Choroid plexus epithelial cell (primary cell): ENCODE measurements around the gene NFKB1.

Source experiments
- DNase-seq: peaks from one replicate; pipeline ENCODE4 v3.0.0-alpha.2; 2010; ENCODE audit warnings: low read depth
- H3K4me3 ChIP-seq: 2 replicates; pipeline ENCODE4 v1.5.1; 2011; ENCODE audit warnings: low read depth, mild to moderate bottlenecking, control low read depth, low read length, moderate library complexity
- TF ChIP-seq, protein P1 (sequence below): conservative IDR thresholded peaks from 2 replicates; pipeline ENCODE4 v1.5.1; 2011; ENCODE audit warnings: low read depth, mild to moderate bottlenecking, control low read depth, inconsistent platforms, low read length, moderate library complexity

NFKB1 gene

DNA sequence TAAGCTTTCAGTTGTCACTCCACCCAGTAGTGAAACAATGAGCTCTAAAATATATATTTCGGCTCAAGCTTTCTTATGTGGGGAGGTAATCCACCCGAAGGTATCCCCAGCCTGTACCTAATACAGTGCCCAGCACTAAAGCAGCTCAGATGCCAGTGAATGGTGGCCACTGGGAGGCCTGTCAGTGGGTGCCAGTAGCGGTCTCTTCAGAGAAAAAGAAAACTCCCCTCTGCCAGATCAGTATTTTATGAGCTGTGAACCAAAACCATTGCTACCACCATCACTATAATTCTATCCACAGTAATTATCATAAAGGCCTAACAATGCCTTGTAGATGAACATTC is 835 bp upstream of the NFKB1 start:
- TF ChIP-seq, protein P1, sequence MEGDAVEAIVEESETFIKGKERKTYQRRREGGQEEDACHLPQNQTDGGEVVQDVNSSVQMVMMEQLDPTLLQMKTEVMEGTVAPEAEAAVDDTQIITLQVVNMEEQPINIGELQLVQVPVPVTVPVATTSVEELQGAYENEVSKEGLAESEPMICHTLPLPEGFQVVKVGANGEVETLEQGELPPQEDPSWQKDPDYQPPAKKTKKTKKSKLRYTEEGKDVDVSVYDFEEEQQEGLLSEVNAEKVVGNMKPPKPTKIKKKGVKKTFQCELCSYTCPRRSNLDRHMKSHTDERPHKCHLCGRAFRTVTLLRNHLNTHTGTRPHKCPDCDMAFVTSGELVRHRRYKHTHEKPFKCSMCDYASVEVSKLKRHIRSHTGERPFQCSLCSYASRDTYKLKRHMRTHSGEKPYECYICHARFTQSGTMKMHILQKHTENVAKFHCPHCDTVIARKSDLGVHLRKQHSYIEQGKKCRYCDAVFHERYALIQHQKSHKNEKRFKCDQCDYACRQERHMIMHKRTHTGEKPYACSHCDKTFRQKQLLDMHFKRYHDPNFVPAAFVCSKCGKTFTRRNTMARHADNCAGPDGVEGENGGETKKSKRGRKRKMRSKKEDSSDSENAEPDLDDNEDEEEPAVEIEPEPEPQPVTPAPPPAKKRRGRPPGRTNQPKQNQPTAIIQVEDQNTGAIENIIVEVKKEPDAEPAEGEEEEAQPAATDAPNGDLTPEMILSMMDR, result peak; percentile 16
- peak; percentile 19 for DNase-seq

DNA sequence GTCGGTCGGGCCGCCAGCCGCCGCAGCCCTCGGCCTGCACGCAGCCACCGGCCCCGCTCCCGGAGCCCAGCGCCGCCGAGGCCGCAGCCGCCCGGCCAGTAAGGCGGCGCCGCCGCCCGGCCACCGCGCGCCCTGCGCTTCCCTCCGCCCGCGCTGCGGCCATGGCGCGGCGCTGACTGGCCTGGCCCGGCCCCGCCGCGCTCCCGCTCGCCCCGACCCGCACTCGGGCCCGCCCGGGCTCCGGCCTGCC is 213 bp downstream of the NFKB1 start:
- peak overlapping the region; percentile 75 for H3K4me3 ChIP-seq
- TF ChIP-seq, protein P1, result no peak
- no peak for DNase-seq

More for the DNA sequence above, 835 bp upstream of the NFKB1 start:
- peak overlapping the region; percentile 75 for H3K4me3 ChIP-seq

DNA sequence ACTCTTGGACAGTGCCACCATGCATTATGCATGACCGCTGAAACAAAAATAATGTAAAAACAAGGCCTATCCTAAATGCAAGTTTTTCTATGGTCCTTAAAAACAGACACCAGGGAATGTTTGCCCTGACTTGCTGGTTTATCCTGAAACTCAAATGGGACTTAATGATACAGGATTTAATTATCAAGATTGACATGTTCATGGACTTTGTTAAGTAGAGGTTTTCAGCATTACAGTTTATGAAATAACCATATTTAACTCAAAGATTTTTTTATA is 1.3 kb downstream of the NFKB1 start:
- no peak for DNase-seq
- H3K4me3 ChIP-seq, result peak overlapping the region; percentile 75
- TF ChIP-seq, protein P1, result no peak

DNA sequence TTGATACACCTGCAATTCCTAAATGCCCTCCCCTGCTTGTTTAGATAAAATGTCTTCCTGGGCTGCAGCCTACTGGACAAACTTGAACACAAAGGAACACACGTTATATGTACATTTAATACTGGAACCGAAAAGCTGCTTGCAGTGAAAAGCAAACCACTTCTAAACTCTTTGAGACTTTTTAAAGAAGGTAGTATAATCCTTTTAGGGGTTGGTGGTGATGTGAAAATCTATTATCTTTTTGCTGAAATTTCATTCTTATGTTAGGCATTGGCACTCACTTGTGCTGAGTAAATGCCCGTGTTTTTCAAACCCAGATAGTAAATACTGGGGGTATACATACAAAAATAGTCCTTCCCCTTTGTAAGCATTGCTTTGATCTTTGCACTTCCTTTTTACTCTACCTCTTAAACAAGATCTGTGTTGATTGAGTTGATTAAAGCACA is 2.2 kb downstream of the NFKB1 start:
- H3K4me3 ChIP-seq, result peak overlapping the region; percentile 75
- TF ChIP-seq, protein P1, result no peak
- no peak for DNase-seq

DNA sequence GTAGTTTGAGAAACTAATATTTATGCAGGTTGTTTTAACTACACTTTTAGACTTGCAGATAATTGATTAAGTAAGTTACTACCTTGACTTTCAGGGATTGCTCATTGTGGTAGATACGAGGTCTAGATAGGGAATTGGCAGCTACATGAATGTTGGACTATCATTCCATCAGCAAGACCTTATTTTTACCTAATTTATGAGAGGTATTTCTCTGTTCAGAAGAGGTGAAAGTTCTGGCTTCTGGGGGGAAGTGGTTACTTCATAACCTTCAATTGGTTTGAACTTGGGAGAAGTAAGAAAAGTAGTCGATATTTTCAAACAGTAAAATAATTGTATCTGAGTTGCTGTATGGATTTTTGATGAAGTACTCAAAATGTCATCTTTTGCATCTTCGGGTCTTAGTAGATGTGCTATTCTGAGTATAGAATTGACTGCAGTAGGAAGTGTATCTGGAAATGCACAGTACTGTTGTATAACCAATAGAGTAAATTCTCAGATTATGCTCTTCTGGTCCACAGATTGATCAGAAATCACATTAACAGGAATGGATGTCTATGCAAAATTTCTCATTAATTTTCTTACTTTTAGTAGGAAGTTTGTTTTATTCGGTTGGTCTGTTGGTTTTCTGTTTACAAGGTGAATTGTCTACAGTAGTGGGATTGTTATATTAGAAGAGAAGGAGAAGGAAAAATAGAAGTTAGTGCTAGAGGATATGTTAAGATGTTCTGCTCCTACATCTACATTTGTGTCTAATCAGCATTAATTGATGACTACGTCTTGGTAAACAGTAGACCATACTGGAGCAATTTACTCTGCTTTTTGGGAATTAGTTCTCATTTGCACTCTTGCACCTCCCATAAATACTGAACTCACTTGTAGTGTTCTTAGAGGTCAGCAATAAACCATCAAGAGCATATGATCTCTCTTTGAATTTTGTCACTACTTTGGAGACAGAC is 3.0 kb downstream of the NFKB1 start:
- DNase-seq, result no peak
- TF ChIP-seq, protein P1, result no peak
- H3K4me3 ChIP-seq, result peak overlapping the region; percentile 75

DNA sequence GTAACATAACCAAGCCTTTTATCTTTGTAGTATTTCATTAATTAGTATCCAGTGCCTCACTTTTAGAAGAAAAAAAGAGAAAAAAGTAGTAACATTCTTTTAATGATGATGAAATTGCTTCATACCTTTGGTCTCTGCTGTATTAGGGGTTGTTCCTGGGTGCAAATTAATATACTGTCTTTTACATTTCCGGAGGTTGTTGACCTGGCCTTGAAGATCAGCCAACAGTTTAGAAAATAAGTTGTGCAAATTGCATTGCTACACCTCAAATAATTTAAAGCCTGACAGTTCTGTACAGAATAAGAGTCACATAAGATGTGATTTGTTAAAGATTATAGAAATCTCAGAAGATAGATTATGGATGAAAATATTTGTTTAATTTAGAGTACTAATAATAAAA is 3.8 kb downstream of the NFKB1 start:
- no peak overlapping the region for H3K4me3 ChIP-seq
- DNase-seq, result no peak
- TF ChIP-seq, protein P1, result no peak

DNA sequence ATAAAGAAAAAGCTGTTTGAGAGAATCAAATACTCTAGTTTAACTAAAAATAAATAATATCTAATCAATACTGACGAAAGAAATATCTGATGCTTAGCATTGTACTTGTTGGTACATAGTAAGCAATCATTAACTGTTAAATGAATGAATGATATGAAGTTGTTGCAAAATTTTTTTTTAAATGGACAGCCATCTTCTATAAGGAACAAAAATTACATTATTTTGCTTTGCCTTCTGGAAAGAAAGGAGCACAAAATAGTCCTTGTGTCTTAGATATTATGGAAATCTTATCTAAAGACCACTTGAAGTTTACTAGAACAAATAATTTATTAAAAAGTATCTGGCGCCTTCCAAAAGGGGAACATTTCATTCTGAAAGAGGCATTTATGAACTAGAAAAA is 4.5 kb downstream of the NFKB1 start:
- TF ChIP-seq, protein P1, result no peak
- no peak overlapping the region for H3K4me3 ChIP-seq
- DNase-seq, result no peak
